Type B pancreatic cell (in vitro differentiated cells): ENCODE data around the gene ABHD8. TPM values are rescaled to one million over a fixed set of nuclear protein-coding genes. Genes with fewer than 3 reads are reported as not detected.
A peak's percentile ranks its signal among the peaks of the same experiment; 100 is the strongest.

Source experiments
- DNase-seq: peaks from one replicate; pipeline ENCODE4 v3.0.0; 2021; ENCODE audit warnings: mixed read lengths; ENCODE audit not compliant: unreplicated experiment; ENCODE audit errors: extremely low spot score
- H3K27ac Mint-ChIP-seq: 2 replicates; pipeline ENCODE4 v1.8.0; 2021; ENCODE audit warnings: mild to moderate bottlenecking, mixed read lengths
- H3K27me3 Mint-ChIP-seq: 2 replicates; pipeline ENCODE4 v1.8.0; 2021; ENCODE audit warnings: mixed read lengths
- H3K36me3 Mint-ChIP-seq: 2 replicates; pipeline ENCODE4 v1.8.0; 2021; ENCODE audit warnings: mixed read lengths
- H3K4me1 Mint-ChIP-seq: one replicate; pipeline ENCODE4 v1.8.0; 2021; ENCODE audit warnings: mixed read lengths; ENCODE audit not compliant: unreplicated experiment
- H3K4me3 Mint-ChIP-seq: 2 replicates; pipeline ENCODE4 v1.8.0; 2021; ENCODE audit warnings: mild to moderate bottlenecking, mixed read lengths
- H3K9me3 Mint-ChIP-seq: 2 replicates; pipeline ENCODE4 v1.8.0; 2021; ENCODE audit warnings: mixed read lengths
- total RNA-seq: library from RNA; stranded (reverse); gene quantifications from 2 replicates; pipeline ENCODE4 v1.2.1, GENCODE V29; 2021; ENCODE audit warnings: low replicate concordance
- TF ChIP-seq, protein P1 (sequence below): fragments of 200-600 bp; sonication (generic); conservative IDR thresholded peaks from 2 replicates; pipeline ENCODE4 v1.5.0; 2021; ENCODE audit warnings: antibody characterized with exemption, mild to moderate bottlenecking

The ABHD8 gene
- total RNA-seq, 1 donor from 2014 or later = 14.3 TPM

DNA sequence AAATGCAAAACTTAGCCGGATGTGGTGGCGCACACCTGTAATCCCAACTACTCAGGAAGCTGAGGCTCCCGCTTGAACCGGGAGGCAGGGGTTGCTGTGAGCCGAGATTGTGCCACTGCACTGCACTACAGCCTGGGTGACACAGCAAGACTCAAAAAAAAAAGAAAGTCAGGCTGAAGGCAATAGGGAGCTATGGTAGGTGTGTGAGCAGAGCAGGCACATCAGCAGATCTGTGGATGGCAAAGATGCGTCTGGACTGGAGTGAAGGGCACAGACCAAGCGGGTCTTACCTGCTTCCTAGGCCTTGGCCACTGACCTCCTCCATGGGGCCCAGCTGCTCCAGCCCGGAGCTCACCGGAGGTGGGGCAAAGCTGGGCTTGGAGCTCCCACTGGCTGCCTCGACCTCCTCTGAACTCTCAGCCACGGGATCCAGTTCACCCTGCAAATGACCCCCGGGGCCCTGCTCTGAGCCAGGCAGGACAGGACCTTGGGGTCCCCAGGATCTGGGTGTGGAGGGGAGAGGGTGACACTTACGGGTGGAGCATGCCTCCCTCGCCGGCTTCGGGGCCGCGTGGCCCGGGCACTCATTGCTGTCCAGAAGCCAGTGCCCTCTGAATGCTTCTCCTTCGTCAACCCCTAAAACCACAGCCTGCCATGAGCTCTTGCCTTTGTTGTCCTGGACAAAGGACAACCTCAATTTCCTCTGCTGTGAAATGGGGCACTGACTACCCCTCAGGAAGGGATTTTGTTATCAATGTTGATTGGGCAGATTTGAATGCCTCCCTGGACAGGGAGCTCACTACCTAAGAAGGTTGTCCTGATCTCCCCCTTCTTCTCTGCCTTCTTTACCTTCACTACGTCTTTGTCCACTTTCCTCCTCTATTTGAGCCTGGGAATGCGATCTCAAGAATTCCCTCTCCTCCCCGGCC, 39.2 kb downstream of the ABHD8 start:
- DNase-seq = no peak
- Mint-ChIP-seq H3K27ac (no peak overlapping the region), H3K36me3 (peaks cover 4% of the 10 kb centered on the region), H3K9me3 (peaks cover 6% of the 10 kb centered on the region), H3K27me3 (peaks cover 6% of the 10 kb centered on the region), H3K4me3 (no peak overlapping the region), H3K4me1 (peaks cover 17% of the 10 kb centered on the region)
- TF ChIP-seq, protein P1, sequence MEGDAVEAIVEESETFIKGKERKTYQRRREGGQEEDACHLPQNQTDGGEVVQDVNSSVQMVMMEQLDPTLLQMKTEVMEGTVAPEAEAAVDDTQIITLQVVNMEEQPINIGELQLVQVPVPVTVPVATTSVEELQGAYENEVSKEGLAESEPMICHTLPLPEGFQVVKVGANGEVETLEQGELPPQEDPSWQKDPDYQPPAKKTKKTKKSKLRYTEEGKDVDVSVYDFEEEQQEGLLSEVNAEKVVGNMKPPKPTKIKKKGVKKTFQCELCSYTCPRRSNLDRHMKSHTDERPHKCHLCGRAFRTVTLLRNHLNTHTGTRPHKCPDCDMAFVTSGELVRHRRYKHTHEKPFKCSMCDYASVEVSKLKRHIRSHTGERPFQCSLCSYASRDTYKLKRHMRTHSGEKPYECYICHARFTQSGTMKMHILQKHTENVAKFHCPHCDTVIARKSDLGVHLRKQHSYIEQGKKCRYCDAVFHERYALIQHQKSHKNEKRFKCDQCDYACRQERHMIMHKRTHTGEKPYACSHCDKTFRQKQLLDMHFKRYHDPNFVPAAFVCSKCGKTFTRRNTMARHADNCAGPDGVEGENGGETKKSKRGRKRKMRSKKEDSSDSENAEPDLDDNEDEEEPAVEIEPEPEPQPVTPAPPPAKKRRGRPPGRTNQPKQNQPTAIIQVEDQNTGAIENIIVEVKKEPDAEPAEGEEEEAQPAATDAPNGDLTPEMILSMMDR = no peak

GRCh38 chr19:17262557-17262956, 40.7 kb downstream of the ABHD8 start:
- no peak overlapping the region for H3K4me3 Mint-ChIP-seq
- H3K9me3 Mint-ChIP-seq = peaks cover 6% of the 10 kb centered on the region
- TF ChIP-seq, protein P1 = no peak
- H3K36me3 Mint-ChIP-seq = peaks cover 4% of the 10 kb centered on the region
- peaks cover 6% of the 10 kb centered on the region for H3K27me3 Mint-ChIP-seq
- H3K27ac Mint-ChIP-seq = no peak overlapping the region
- DNase-seq = no peak
- H3K4me1 Mint-ChIP-seq = peaks cover 17% of the 10 kb centered on the region

GRCh38 chr19:17260842-17261325, 42.3 kb downstream of the ABHD8 start:
- Mint-ChIP-seq H3K27ac (peak overlapping the region; percentile 27), H3K4me3 (no peak overlapping the region), H3K36me3 (no peaks in the 10 kb centered on the region), H3K27me3 (peaks cover 4% of the 10 kb centered on the region), H3K4me1 (peaks cover 10% of the 10 kb centered on the region), H3K9me3 (no peaks in the 10 kb centered on the region)
- DNase-seq = peak; percentile 90
- TF ChIP-seq, protein P1 = peak; percentile 98

DNA sequence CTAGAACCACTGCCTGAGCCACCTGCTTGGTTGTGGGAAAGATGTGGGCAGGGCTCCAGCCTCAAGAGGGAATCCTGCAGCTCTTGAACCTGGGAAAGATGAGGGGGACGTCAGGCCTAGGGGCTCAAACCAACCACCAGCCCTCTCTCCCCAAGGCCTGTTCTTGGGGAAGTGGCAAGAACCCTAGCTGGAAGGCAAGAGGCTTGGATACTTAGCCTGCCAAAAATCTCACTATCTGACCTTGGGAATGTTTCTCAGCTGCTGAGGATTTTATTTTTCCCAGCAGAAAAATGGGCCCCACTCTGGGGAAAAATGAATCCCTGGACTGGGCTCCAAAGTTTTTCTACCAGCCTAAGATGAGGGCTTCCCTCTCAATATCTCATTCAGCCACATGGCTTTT, 43.3 kb downstream of the ABHD8 start:
- Mint-ChIP-seq H3K36me3 (no peaks in the 10 kb centered on the region), H3K4me1 (peaks cover 10% of the 10 kb centered on the region), H3K27me3 (peaks cover 4% of the 10 kb centered on the region), H3K4me3 (no peak overlapping the region), H3K9me3 (no peaks in the 10 kb centered on the region), H3K27ac (no peak overlapping the region)
- TF ChIP-seq, protein P1 = no peak
- no peak for DNase-seq

DNA sequence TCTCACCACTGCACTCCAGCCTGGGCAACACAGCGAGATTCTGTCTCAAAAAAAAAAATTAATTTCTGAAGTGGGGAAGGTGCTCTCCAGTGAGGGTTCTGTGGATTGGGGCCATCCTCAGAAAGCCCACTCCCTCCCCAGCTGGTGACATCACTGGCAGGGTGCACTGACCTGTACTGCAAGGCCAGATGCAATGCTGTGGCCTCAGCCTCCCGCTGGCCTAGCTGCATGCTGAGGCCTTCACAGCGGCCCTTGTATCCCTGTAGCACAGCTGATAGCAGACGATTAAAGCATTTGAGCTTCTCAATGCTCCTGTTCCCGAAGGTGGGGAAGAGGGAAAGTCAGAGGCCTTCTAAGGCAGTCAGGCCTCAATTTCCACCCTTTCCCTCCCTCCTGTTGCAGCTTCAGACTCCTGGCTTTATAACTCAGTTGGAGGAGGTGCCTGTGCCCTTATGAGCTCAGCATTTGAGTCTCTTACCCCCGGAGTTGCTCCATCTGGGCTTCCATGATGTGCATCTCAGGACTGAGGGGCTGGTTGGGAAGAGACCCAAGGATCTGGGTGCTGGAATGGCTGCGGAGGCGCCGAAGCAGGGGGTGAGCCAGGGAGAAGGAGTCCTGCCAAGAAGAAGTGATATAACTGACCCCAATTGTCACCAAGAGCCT, 44.0 kb downstream of the ABHD8 start:
- Mint-ChIP-seq H3K27me3 (peaks cover 4% of the 10 kb centered on the region), H3K9me3 (no peaks in the 10 kb centered on the region), H3K4me3 (no peak overlapping the region), H3K27ac (no peak overlapping the region), H3K4me1 (peaks cover 6% of the 10 kb centered on the region), H3K36me3 (no peaks in the 10 kb centered on the region)
- TF ChIP-seq, protein P1 = no peak
- no peak for DNase-seq
